NCI-H146 (cell line): ENCODE results near the gene RELCH.
"Not testable (repeated sequence)": the region's sequence is repeated elsewhere in the genome, so short reads cannot be mapped to it uniquely, and the experiment has no call there.

Experiments used
- DNase-seq: peaks from one replicate; lab custom pipeline; 2025; lab: John Stamatoyannopoulos, UW

RELCH gene

GRCh38 chr18:62186774-62187542 is at the start of gene RELCH, which contains the start of gene PIGN:
TSS of gene RELCH (plus strand) at chr18:62187255. CDS start at chr18:62187506, 251 bp downstream.
TSS of gene PIGN (minus strand) at chr18:62187056. CDS start at chr18:62161353, 25,703 bp downstream.
- peak; percentile 100 for DNase-seq

GRCh38 chr18:62138461-62139235 is 48.4 kb upstream of the RELCH start:
- DNase-seq = no peak

GRCh38 chr18:62140259-62140658 is 46.8 kb upstream of the RELCH start:
- DNase-seq = no peak

- no peak for DNase-seq
Measured at GRCh38 chr18:62144338-62144737, 42.7 kb upstream of the RELCH start.

- no peak for DNase-seq
Measured at GRCh38 chr18:62151068-62151771, 35.8 kb upstream of the RELCH start.

GRCh38 chr18:62152844-62153243 is 34.2 kb upstream of the RELCH start:
- DNase-seq = no peak

- no peak for DNase-seq
Measured at GRCh38 chr18:62157843-62158242, 29.2 kb upstream of the RELCH start.

GRCh38 chr18:62164310-62164709 is 22.7 kb upstream of the RELCH start:
- no peak for DNase-seq

GRCh38 chr18:62164855-62165487 is 22.1 kb upstream of the RELCH start:
- DNase-seq = no peak

GRCh38 chr18:62165583-62165982 is 21.5 kb upstream of the RELCH start:
- DNase-seq = no peak

GRCh38 chr18:62166524-62166923 is 20.5 kb upstream of the RELCH start:
- not testable (repeated sequence) for DNase-seq

- no peak for DNase-seq
Measured at GRCh38 chr18:62170857-62171256, 16.2 kb upstream of the RELCH start.

GRCh38 chr18:62172298-62172697 is 14.8 kb upstream of the RELCH start:
- DNase-seq = no peak

- DNase-seq = no peak
Measured at GRCh38 chr18:62175521-62175920, 11.5 kb upstream of the RELCH start.

GRCh38 chr18:62177271-62177670 is 9.8 kb upstream of the RELCH start:
- DNase-seq = no peak

GRCh38 chr18:62179213-62179612 is 7.8 kb upstream of the RELCH start:
- DNase-seq = peak; percentile 32

- no peak for DNase-seq
Measured at GRCh38 chr18:62182220-62182619, 4.8 kb upstream of the RELCH start.

- peak; percentile 71 for DNase-seq
Measured at GRCh38 chr18:62183578-62184195, 3.4 kb upstream of the RELCH start.

GRCh38 chr18:62186499-62186773 is 619 bp upstream of the RELCH start:
- peak; percentile 89 for DNase-seq

GRCh38 chr18:62187543-62188510 is 772 bp downstream of the RELCH start:
- peak; percentile 50 for DNase-seq

- no peak for DNase-seq
Measured at GRCh38 chr18:62189208-62189607, 2.2 kb downstream of the RELCH start.
